Measurements from ENCODE around the gene MAX.
"Not testable (repeated sequence)": the region's sequence is repeated elsewhere in the genome, so short reads cannot be mapped to it uniquely, and the experiment has no call there.

MAX gene

GRCh38 chr14:65042731-65043372 lies 59.5 kb downstream of the MAX start:
- Histone ChIP-seq H3K27me3 (ENCODE audit: insufficient read depth, low read length) (no peaks in the 10 kb centered on the region), H3K9ac (ENCODE audit: low read depth, low read length) (no peak overlapping the region), H3K4me1 (ENCODE audit: insufficient read depth, low read length) (peaks cover 7% of the 10 kb centered on the region; the same call in 1 of the 2 replicates), H3K9me3 (ENCODE audit: insufficient read depth, low read depth, low read length) (no peaks in the 10 kb centered on the region), H3K36me3 (ENCODE audit: insufficient read depth, low read depth, low read length) (peaks cover 32% of the 10 kb centered on the region), H3K27ac (ENCODE audit: low read length) (no peak overlapping the region), H3K4me3 (ENCODE audit: low read length) (no peak overlapping the region)

- Histone ChIP-seq H3K4me1 (ENCODE audit: insufficient read depth, low read length) (peaks cover 4% of the 10 kb centered on the region; the same call in 1 of the 2 replicates), H3K4me3 (ENCODE audit: low read length) (no peak overlapping the region), H3K36me3 (ENCODE audit: insufficient read depth, low read depth, low read length) (peaks cover 32% of the 10 kb centered on the region), H3K9me3 (ENCODE audit: insufficient read depth, low read depth, low read length) (no peaks in the 10 kb centered on the region), H3K9ac (ENCODE audit: low read depth, low read length) (no peak overlapping the region), H3K27me3 (ENCODE audit: insufficient read depth, low read length) (no peaks in the 10 kb centered on the region), H3K27ac (ENCODE audit: low read length) (no peak overlapping the region)
These were observed 60.0 kb downstream of the MAX start for GRCh38 chr14:65042296-65042695.

- H3K9me3 ChIP-seq (ENCODE audit: insufficient read depth, low read depth, low read length), result no peaks in the 10 kb centered on the region
- H3K36me3 ChIP-seq (ENCODE audit: insufficient read depth, low read depth, low read length), result peaks cover 29% of the 10 kb centered on the region
- H3K4me1 ChIP-seq (ENCODE audit: insufficient read depth, low read length), result no peaks in the 10 kb centered on the region
- no peak overlapping the region for H3K9ac ChIP-seq (ENCODE audit: low read depth, low read length)
- H3K27ac ChIP-seq (ENCODE audit: low read length), result no peak overlapping the region
- H3K27me3 ChIP-seq (ENCODE audit: insufficient read depth, low read length), result no peaks in the 10 kb centered on the region
- H3K4me3 ChIP-seq (ENCODE audit: low read length), result no peak overlapping the region
These were observed 60.8 kb downstream of the MAX start for GRCh38 chr14:65041434-65041915.

GRCh38 chr14:65040666-65041433 lies 61.5 kb downstream of the MAX start:
- Histone ChIP-seq H3K27ac (ENCODE audit: low read length) (no peak overlapping the region), H3K4me3 (ENCODE audit: low read length) (no peak overlapping the region), H3K9ac (ENCODE audit: low read depth, low read length) (no peak overlapping the region), H3K4me1 (ENCODE audit: insufficient read depth, low read length) (no peaks in the 10 kb centered on the region), H3K36me3 (ENCODE audit: insufficient read depth, low read depth, low read length) (peaks cover 29% of the 10 kb centered on the region), H3K9me3 (ENCODE audit: insufficient read depth, low read depth, low read length) (no peaks in the 10 kb centered on the region), H3K27me3 (ENCODE audit: insufficient read depth, low read length) (no peaks in the 10 kb centered on the region)

GRCh38 chr14:65038966-65039365 lies 63.4 kb downstream of the MAX start:
- Histone ChIP-seq H3K4me1 (ENCODE audit: insufficient read depth, low read length) (no peaks in the 10 kb centered on the region), H3K4me3 (ENCODE audit: low read length) (no peak overlapping the region), H3K27ac (ENCODE audit: low read length) (no peak overlapping the region), H3K9me3 (ENCODE audit: insufficient read depth, low read depth, low read length) (no peaks in the 10 kb centered on the region), H3K36me3 (ENCODE audit: insufficient read depth, low read depth, low read length) (peaks cover 22% of the 10 kb centered on the region), H3K27me3 (ENCODE audit: insufficient read depth, low read length) (no peaks in the 10 kb centered on the region), H3K9ac (ENCODE audit: low read depth, low read length) (no peak overlapping the region)

GRCh38 chr14:65035049-65035448 lies 67.3 kb downstream of the MAX start:
- H3K9ac ChIP-seq (ENCODE audit: low read depth, low read length), result no peak overlapping the region
- H3K27ac ChIP-seq (ENCODE audit: low read length), result no peak overlapping the region
- H3K9me3 ChIP-seq (ENCODE audit: insufficient read depth, low read depth, low read length), result no peaks in the 10 kb centered on the region
- H3K4me1 ChIP-seq (ENCODE audit: insufficient read depth, low read length), result no peaks in the 10 kb centered on the region
- peaks cover 17% of the 10 kb centered on the region for H3K36me3 ChIP-seq (ENCODE audit: insufficient read depth, low read depth, low read length)
- H3K27me3 ChIP-seq (ENCODE audit: insufficient read depth, low read length), result no peaks in the 10 kb centered on the region
- H3K4me3 ChIP-seq (ENCODE audit: low read length), result no peak overlapping the region

GRCh38 chr14:65034021-65034420 lies 68.3 kb downstream of the MAX start:
- Histone ChIP-seq H3K27me3 (ENCODE audit: insufficient read depth, low read length) (no peaks in the 10 kb centered on the region), H3K36me3 (ENCODE audit: insufficient read depth, low read depth, low read length) (peaks cover 21% of the 10 kb centered on the region), H3K9ac (ENCODE audit: low read depth, low read length) (no peak overlapping the region), H3K4me3 (ENCODE audit: low read length) (no peak overlapping the region), H3K9me3 (ENCODE audit: insufficient read depth, low read depth, low read length) (no peaks in the 10 kb centered on the region), H3K27ac (ENCODE audit: low read length) (no peak overlapping the region), H3K4me1 (ENCODE audit: insufficient read depth, low read length) (no peaks in the 10 kb centered on the region)

- Histone ChIP-seq H3K4me1 (ENCODE audit: insufficient read depth, low read length) (no peaks in the 10 kb centered on the region), H3K27ac (ENCODE audit: low read length) (no peak overlapping the region), H3K9ac (ENCODE audit: low read depth, low read length) (no peak overlapping the region), H3K4me3 (ENCODE audit: low read length) (no peak overlapping the region), H3K9me3 (ENCODE audit: insufficient read depth, low read depth, low read length) (no peaks in the 10 kb centered on the region), H3K36me3 (ENCODE audit: insufficient read depth, low read depth, low read length) (peaks cover 27% of the 10 kb centered on the region), H3K27me3 (ENCODE audit: insufficient read depth, low read length) (no peaks in the 10 kb centered on the region)
These were observed 69.1 kb downstream of the MAX start for GRCh38 chr14:65033181-65033580.

GRCh38 chr14:65032319-65032718 lies 70.0 kb downstream of the MAX start:
- Histone ChIP-seq H3K36me3 (ENCODE audit: insufficient read depth, low read depth, low read length) (peaks cover 36% of the 10 kb centered on the region), H3K27me3 (ENCODE audit: insufficient read depth, low read length) (no peaks in the 10 kb centered on the region), H3K27ac (ENCODE audit: low read length) (no peak overlapping the region), H3K9me3 (ENCODE audit: insufficient read depth, low read depth, low read length) (no peaks in the 10 kb centered on the region), H3K4me1 (ENCODE audit: insufficient read depth, low read length) (no peaks in the 10 kb centered on the region), H3K9ac (ENCODE audit: low read depth, low read length) (no peak overlapping the region), H3K4me3 (ENCODE audit: low read length) (no peak overlapping the region)

GRCh38 chr14:65031321-65031720 lies 71.0 kb downstream of the MAX start:
- not testable (repeated sequence) for H3K9ac ChIP-seq (ENCODE audit: low read depth, low read length); H3K27ac ChIP-seq (ENCODE audit: low read length); H3K9me3 ChIP-seq (ENCODE audit: insufficient read depth, low read depth, low read length); H3K4me1 ChIP-seq (ENCODE audit: insufficient read depth, low read length); H3K4me3 ChIP-seq (ENCODE audit: low read length); H3K27me3 ChIP-seq (ENCODE audit: insufficient read depth, low read length)
- peaks cover 36% of the 10 kb centered on the region for H3K36me3 ChIP-seq (ENCODE audit: insufficient read depth, low read depth, low read length)

- no peak overlapping the region for H3K9ac ChIP-seq (ENCODE audit: low read depth, low read length)
- H3K4me3 ChIP-seq (ENCODE audit: low read length), result no peak overlapping the region
- H3K27me3 ChIP-seq (ENCODE audit: insufficient read depth, low read length), result no peaks in the 10 kb centered on the region
- H3K4me1 ChIP-seq (ENCODE audit: insufficient read depth, low read length), result no peaks in the 10 kb centered on the region
- H3K27ac ChIP-seq (ENCODE audit: low read length), result no peak overlapping the region
- no peaks in the 10 kb centered on the region for H3K9me3 ChIP-seq (ENCODE audit: insufficient read depth, low read depth, low read length)
- H3K36me3 ChIP-seq (ENCODE audit: insufficient read depth, low read depth, low read length), result peaks cover 36% of the 10 kb centered on the region
These were observed 73.4 kb downstream of the MAX start for GRCh38 chr14:65028937-65029336.
